ENCODE data around the gene CPZ. TPM values are rescaled to one million over a fixed set of nuclear protein-coding genes. Genes with fewer than 3 reads are reported as not detected.

Gene CPZ
- polyA plus RNA-seq, 1 donor (not counting 4 experiments of a cell fraction or from before 2014, with no cell fraction given) = not detected

DNA sequence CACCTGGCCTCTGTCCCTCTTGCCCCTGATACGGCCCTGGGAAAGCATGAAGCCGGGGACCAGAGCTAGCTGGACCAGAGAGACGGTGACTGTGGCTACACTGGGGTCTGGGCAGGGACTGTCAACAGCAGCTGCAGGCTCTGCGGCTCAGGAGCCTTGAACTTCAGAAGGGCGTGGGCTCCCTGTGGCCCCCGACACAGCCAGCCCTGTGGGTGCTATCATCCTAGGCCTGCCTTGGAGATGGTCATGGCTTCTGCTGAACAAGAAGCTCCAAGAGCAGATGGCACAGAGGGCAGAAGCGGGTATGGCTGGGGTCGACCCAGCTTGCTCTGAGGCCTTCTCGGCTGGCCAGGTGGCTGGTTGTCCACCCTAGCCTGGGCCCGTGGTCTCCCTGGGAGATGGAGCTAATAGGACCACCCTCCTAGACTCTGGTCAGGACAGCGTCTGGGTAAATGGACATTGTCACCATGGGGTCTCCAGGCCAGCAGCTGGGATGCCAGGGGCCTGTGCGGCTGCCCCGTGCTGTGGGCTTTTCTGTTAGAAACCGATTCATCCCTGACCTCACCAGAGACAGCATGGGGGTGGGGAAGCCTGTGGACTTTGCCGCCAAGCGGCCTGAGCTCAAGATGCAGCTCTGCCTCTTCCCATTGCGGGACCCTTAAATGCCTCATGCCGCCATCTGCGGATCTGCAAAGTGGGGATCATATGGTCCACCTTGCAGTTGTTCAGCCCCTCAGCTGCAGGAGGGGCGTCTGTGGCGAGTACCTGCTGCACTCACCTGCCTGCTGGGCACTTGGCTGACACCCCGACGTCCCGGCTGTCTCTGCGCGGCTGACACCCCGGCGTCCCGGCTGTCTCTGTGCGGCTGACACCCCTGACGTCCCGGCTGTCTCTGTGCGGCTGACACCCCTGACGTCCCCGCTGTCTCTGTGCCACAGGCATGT is 21.1 kb downstream of the CPZ start:
- dilution Hi-C loops (cut with MboI; ENCODE audit: extremely low pct_ligation_motif_present, low sequenced_read_pairs) = no loop called here
- H3K9me3 ChIP-seq (ENCODE audit: control insufficient read depth, low read depth, low read length) = no peaks in the 10 kb centered on the region
- H3K4me3 ChIP-seq (ENCODE audit: control insufficient read depth in 2 of 3, extremely low read depth in 1 of 3, insufficient read depth in 2 of 3, low read depth in 1 of 3, low read length in 3 of 3) = no peak overlapping the region
- no peaks in the 10 kb centered on the region for H4K20me1 ChIP-seq (ENCODE audit: control insufficient read depth, extremely low read depth, insufficient read depth, low read length)
- H3K9ac ChIP-seq (ENCODE audit: control insufficient read depth, extremely low read depth, insufficient read depth, low read length) = no peak overlapping the region
- no peaks in the 10 kb centered on the region for H3K9me1 ChIP-seq (ENCODE audit: control insufficient read depth, extremely low read depth, insufficient read depth, low read length)
- no peak for TF ChIP-seq EZH2 (IDR thresholded peaks at IDR 0.05; ENCODE audit: low read length)
- TF ChIP-seq, protein P1, sequence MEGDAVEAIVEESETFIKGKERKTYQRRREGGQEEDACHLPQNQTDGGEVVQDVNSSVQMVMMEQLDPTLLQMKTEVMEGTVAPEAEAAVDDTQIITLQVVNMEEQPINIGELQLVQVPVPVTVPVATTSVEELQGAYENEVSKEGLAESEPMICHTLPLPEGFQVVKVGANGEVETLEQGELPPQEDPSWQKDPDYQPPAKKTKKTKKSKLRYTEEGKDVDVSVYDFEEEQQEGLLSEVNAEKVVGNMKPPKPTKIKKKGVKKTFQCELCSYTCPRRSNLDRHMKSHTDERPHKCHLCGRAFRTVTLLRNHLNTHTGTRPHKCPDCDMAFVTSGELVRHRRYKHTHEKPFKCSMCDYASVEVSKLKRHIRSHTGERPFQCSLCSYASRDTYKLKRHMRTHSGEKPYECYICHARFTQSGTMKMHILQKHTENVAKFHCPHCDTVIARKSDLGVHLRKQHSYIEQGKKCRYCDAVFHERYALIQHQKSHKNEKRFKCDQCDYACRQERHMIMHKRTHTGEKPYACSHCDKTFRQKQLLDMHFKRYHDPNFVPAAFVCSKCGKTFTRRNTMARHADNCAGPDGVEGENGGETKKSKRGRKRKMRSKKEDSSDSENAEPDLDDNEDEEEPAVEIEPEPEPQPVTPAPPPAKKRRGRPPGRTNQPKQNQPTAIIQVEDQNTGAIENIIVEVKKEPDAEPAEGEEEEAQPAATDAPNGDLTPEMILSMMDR (optimal IDR thresholded peaks at IDR 0.05 in 1 of 3, IDR thresholded peaks at IDR 0.05 in 1 of 3, conservative IDR thresholded peaks at IDR 0.05 in 1 of 3; ENCODE audit: extremely low read depth in 1 of 3, insufficient read depth in 2 of 3, low read length in 3 of 3) = no peak
- no peaks in the 10 kb centered on the region for H3K79me2 ChIP-seq (ENCODE audit: control insufficient read depth, insufficient read depth, low read length)
- H3K27me3 ChIP-seq (ENCODE audit: control insufficient read depth, extremely low read depth, insufficient read depth, low read length) = no peaks in the 10 kb centered on the region
- DNase-seq (ENCODE audit: low read depth, low spot score) (no peak), FAIRE-seq (no peak)
- no peaks in the 10 kb centered on the region for H3K4me1 ChIP-seq (ENCODE audit: control insufficient read depth, extremely low read depth, insufficient read depth, low read length)
- H3K36me3 ChIP-seq (ENCODE audit: control insufficient read depth in 2 of 2, extremely low read depth in 1 of 2, insufficient read depth in 2 of 2, low read length in 2 of 2) = no peaks in the 10 kb centered on the region
- no peak overlapping the region for H3K4me2 ChIP-seq (ENCODE audit: control insufficient read depth, extremely low read depth, insufficient read depth, low read depth, low read length)
- H2AFZ ChIP-seq (ENCODE audit: control insufficient read depth, low read length) = no peak overlapping the region
- H3K27ac ChIP-seq (ENCODE audit: control insufficient read depth, insufficient read depth, low read length) = no peak overlapping the region

GRCh38 chr4:8614365-8615193 is 22.0 kb downstream of the CPZ start:
- H3K9ac ChIP-seq (ENCODE audit: control insufficient read depth, extremely low read depth, insufficient read depth, low read length) = no peak overlapping the region
- H3K9me3 ChIP-seq (ENCODE audit: control insufficient read depth, low read depth, low read length) = no peaks in the 10 kb centered on the region
- no peak overlapping the region for H3K4me2 ChIP-seq (ENCODE audit: control insufficient read depth, extremely low read depth, insufficient read depth, low read depth, low read length)
- H3K79me2 ChIP-seq (ENCODE audit: control insufficient read depth, insufficient read depth, low read length) = no peaks in the 10 kb centered on the region
- no peak for FAIRE-seq
- dilution Hi-C loops (cut with MboI; ENCODE audit: extremely low pct_ligation_motif_present, low sequenced_read_pairs) = no loop called here
- no peak for DNase-seq (ENCODE audit: low read depth, low spot score)
- H3K9me1 ChIP-seq (ENCODE audit: control insufficient read depth, extremely low read depth, insufficient read depth, low read length) = no peaks in the 10 kb centered on the region
- H3K27me3 ChIP-seq (ENCODE audit: control insufficient read depth, extremely low read depth, insufficient read depth, low read length) = no peaks in the 10 kb centered on the region
- H2AFZ ChIP-seq (ENCODE audit: control insufficient read depth, low read length) = no peak overlapping the region
- no peak overlapping the region for H3K4me3 ChIP-seq (ENCODE audit: control insufficient read depth in 2 of 3, extremely low read depth in 1 of 3, insufficient read depth in 2 of 3, low read depth in 1 of 3, low read length in 3 of 3)
- H3K4me1 ChIP-seq (ENCODE audit: control insufficient read depth, extremely low read depth, insufficient read depth, low read length) = no peaks in the 10 kb centered on the region
- no peak overlapping the region for H3K27ac ChIP-seq (ENCODE audit: control insufficient read depth, insufficient read depth, low read length)
- TF ChIP-seq EZH2 (IDR thresholded peaks at IDR 0.05; ENCODE audit: low read length) = no peak
- TF ChIP-seq, protein P1 (optimal IDR thresholded peaks at IDR 0.05 in 1 of 3, IDR thresholded peaks at IDR 0.05 in 1 of 3, conservative IDR thresholded peaks at IDR 0.05 in 1 of 3; ENCODE audit: extremely low read depth in 1 of 3, insufficient read depth in 2 of 3, low read length in 3 of 3) = no peak
- no peaks in the 10 kb centered on the region for H3K36me3 ChIP-seq (ENCODE audit: control insufficient read depth in 2 of 2, extremely low read depth in 1 of 2, insufficient read depth in 2 of 2, low read length in 2 of 2)
- no peaks in the 10 kb centered on the region for H4K20me1 ChIP-seq (ENCODE audit: control insufficient read depth, extremely low read depth, insufficient read depth, low read length)
